Neural cell (in vitro differentiated cells): ENCODE results near the gene MTHFD1L. TPM values are rescaled to one million over a fixed set of nuclear protein-coding genes. Genes with fewer than 3 reads are reported as not detected.

Experiments used
- H2AFZ ChIP-seq: fragments of 200-600, 300-800 bp; sonication (generic), shearing (Covaris generic); 2 replicates; pipeline ENCODE4 v1.6.0; 2014; ENCODE audit warnings: low read depth, mild to moderate bottlenecking, antibody characterized with exemption, low read length, moderate library complexity
- H3F3A ChIP-seq: fragments of 200-600 bp; shearing (Covaris generic); 2 replicates; pipeline ENCODE4 v1.6.1; 2016; ENCODE audit warnings: mild to moderate bottlenecking, moderate library complexity, mixed read lengths, antibody characterized with exemption, low read length; ENCODE audit not compliant: insufficient read depth, poor library complexity, severe bottlenecking
- H3K27ac ChIP-seq: fragments of 200-600, 300-800 bp; sonication (generic), shearing (Covaris generic); 2 replicates; pipeline ENCODE4 v1.5.1; 2014; ENCODE audit warnings: mild to moderate bottlenecking, low read length, moderate library complexity
- H3K27me3 ChIP-seq: fragments of 300-800, 200-600 bp; sonication (generic), shearing (Covaris generic); 2 replicates; pipeline ENCODE4 v1.6.0; 2014; ENCODE audit warnings: mild to moderate bottlenecking, low read depth, low read length, moderate library complexity; ENCODE audit not compliant: insufficient read depth
- H3K36me3 ChIP-seq: fragments of 300-800, 200-600 bp; sonication (generic), shearing (Covaris generic); 2 replicates; pipeline ENCODE4 v1.5.1; 2014; ENCODE audit warnings: mild to moderate bottlenecking, antibody characterized with exemption, low read length, moderate library complexity; ENCODE audit not compliant: insufficient read depth
- H3K4me2 ChIP-seq: fragments of 300-800, 200-600 bp; sonication (generic), shearing (Covaris generic); 2 replicates; pipeline ENCODE4 v1.6.0; 2014; ENCODE audit warnings: mild to moderate bottlenecking, low read length
- H3K4me3 ChIP-seq: fragments of 300-800, 200-600 bp; sonication (generic), shearing (Covaris generic); 2 replicates; pipeline ENCODE4 v1.5.1; 2014; ENCODE audit warnings: mild to moderate bottlenecking, low read length, moderate library complexity
- H3K79me2 ChIP-seq: fragments of 200-600 bp; shearing (Covaris generic); replicated peaks from 2 replicates; pipeline ENCODE4 v1.6.0; 2014; ENCODE audit warnings: mild to moderate bottlenecking, low read length, moderate library complexity; ENCODE audit not compliant: insufficient read depth
- H3K9ac ChIP-seq: fragments of 300-800, 200-600 bp; sonication (generic), shearing (Covaris generic); 2 replicates; pipeline ENCODE4 v1.6.1; 2016; ENCODE audit warnings: mild to moderate bottlenecking, low read length, mixed read lengths
- H3K9me2 ChIP-seq: fragments of 200-600 bp; shearing (Covaris generic); 2 replicates; pipeline ENCODE4 v1.6.1; 2016; ENCODE audit warnings: mild to moderate bottlenecking, low read length, mixed read lengths; ENCODE audit not compliant: insufficient read depth
- H3K9me3 ChIP-seq: fragments of 200-600, 300-800 bp; sonication (generic), shearing (Covaris generic); 2 replicates; pipeline ENCODE4 v1.6.1; 2016; ENCODE audit warnings: mild to moderate bottlenecking, mixed run types, low read length, moderate library complexity, mixed read lengths
- H4K20me1 ChIP-seq: fragments of 200-600 bp; shearing (Covaris generic); 2 replicates; pipeline ENCODE4 v1.6.1; 2016; ENCODE audit warnings: mild to moderate bottlenecking, mixed run types; ENCODE audit not compliant: insufficient read depth
- CTCF ChIP-seq: fragments of 450-650 bp; IDR thresholded peaks from 2 replicates; pipeline ENCODE4 v1.5.1; 2014; ENCODE audit warnings: antibody characterized with exemption, mild to moderate bottlenecking, moderate library complexity; ENCODE audit not compliant: poor library complexity, severe bottlenecking
- EP300 ChIP-seq: fragments of 450-650 bp; conservative IDR thresholded peaks from 2 replicates; pipeline ENCODE4 v1.6.1; 2014; ENCODE audit warnings: antibody characterized with exemption, mild to moderate bottlenecking, moderate library complexity; ENCODE audit not compliant: poor library complexity, severe bottlenecking
- EZH2 ChIP-seq: fragments of 200-600, 300-800 bp; shearing (Covaris generic), sonication (generic); IDR thresholded peaks from 2 replicates; pipeline ENCODE4 v1.6.1; 2014; ENCODE audit warnings: antibody characterized with exemption, low read length, borderline replicate concordance, mild to moderate bottlenecking; ENCODE audit not compliant: insufficient read depth, poor library complexity, severe bottlenecking
- MXI1 ChIP-seq: fragments of 450-650 bp; conservative IDR thresholded peaks from 2 replicates; pipeline ENCODE4 v1.6.1; 2014; ENCODE audit warnings: antibody characterized with exemption, mild to moderate bottlenecking; ENCODE audit not compliant: poor library complexity, severe bottlenecking
- POLR2AphosphoS5 ChIP-seq: IDR thresholded peaks from 2 replicates; pipeline ENCODE4 v1.6.1; 2012
- RAD21 ChIP-seq: fragments of 450-650 bp; conservative IDR thresholded peaks from 2 replicates; pipeline ENCODE4 v1.6.1; 2014; ENCODE audit warnings: antibody characterized with exemption, mild to moderate bottlenecking, moderate library complexity
- REST ChIP-seq: IDR thresholded peaks from 2 replicates; pipeline ENCODE4 v1.6.1; 2012; ENCODE audit warnings: borderline replicate concordance
- SMC3 ChIP-seq: fragments of 450-650 bp; conservative IDR thresholded peaks from 2 replicates; pipeline ENCODE4 v1.6.1; 2014; ENCODE audit warnings: antibody characterized with exemption, mild to moderate bottlenecking, moderate library complexity; ENCODE audit not compliant: poor library complexity
- TAF1 ChIP-seq: IDR thresholded peaks from 2 replicates; pipeline ENCODE4 v1.6.1; 2012; ENCODE audit warnings: low read depth
- polyA plus RNA-seq: library from polyadenylated mRNA; depleted of rRNA; stranded (reverse); fragments of >200 nt; gene quantifications from 2 replicates; pipeline ENCODE4 v1.2.3, GENCODE V29; 2014

MTHFD1L gene
- polyA plus RNA-seq, 1 donor from 2014 or later: 6.3 TPM

- Histone ChIP-seq H3K4me2 (no peak overlapping the region), H2AFZ (no peak overlapping the region), H3K27ac (no peak overlapping the region), H4K20me1 (no peaks in the 10 kb centered on the region), H3K79me2 (no peaks in the 10 kb centered on the region), H3F3A (no peaks in the 10 kb centered on the region), H3K9ac (no peak overlapping the region), H3K27me3 (no peaks in the 10 kb centered on the region), H3K36me3 (no peaks in the 10 kb centered on the region), H3K4me3 (no peak overlapping the region), H3K9me3 (no peaks in the 10 kb centered on the region), H3K9me2 (no peaks in the 10 kb centered on the region)
- TF ChIP-seq MXI1: no peak
- no peak for TF ChIP-seq CTCF
- TF ChIP-seq EP300: no peak
- no peak for TF ChIP-seq TAF1
- no peak for TF ChIP-seq POLR2AphosphoS5
- TF ChIP-seq EZH2: no peak
- TF ChIP-seq REST: no peak
- TF ChIP-seq RAD21: no peak
- TF ChIP-seq SMC3: no peak
These were observed 144.6 kb downstream of the MTHFD1L start for GRCh38 chr6:151010071-151010470.

- Histone ChIP-seq H3K27me3 (no peaks in the 10 kb centered on the region), H2AFZ (no peak overlapping the region), H3K36me3 (no peaks in the 10 kb centered on the region), H3K9me3 (no peaks in the 10 kb centered on the region), H3F3A (no peaks in the 10 kb centered on the region), H4K20me1 (no peaks in the 10 kb centered on the region), H3K27ac (no peak overlapping the region), H3K4me2 (no peak overlapping the region), H3K79me2 (no peaks in the 10 kb centered on the region), H3K4me3 (no peak overlapping the region), H3K9me2 (no peaks in the 10 kb centered on the region), H3K9ac (no peak overlapping the region)
- TF ChIP-seq RAD21 (no peak), TAF1 (no peak), EZH2 (no peak), SMC3 (no peak), POLR2AphosphoS5 (no peak), MXI1 (no peak), CTCF (no peak), EP300 (no peak), REST (no peak)
These were observed 147.1 kb downstream of the MTHFD1L start for GRCh38 chr6:151012321-151013294.
